KBM-7 (cell line): ENCODE data around the gene KRTAP13-2.
A peak's percentile ranks its signal among the peaks of the same experiment; 100 is the strongest.

Source experiments
- DNase-seq: peaks from one replicate; pipeline ENCODE4 v3.0.0-alpha.2; 2015
- in situ Hi-C: fragments of 300-500 bp; cut with MboI; formaldehyde crosslinking; loops from 2 replicates; pipeline ENCODE4 v1.14.3; 2020; ENCODE audit warnings: low sequenced_read_pairs, low pct_unique_long_range_greater_than_20kb, mixed read lengths

The KRTAP13-2 gene

GRCh38 chr21:30372139-30372770 is at the start of gene KRTAP13-2:
Gene KRTAP13-2, minus strand, starts transcription at chr21:30372271. Its CDS starts 58 bp downstream, at chr21:30372213.
- in situ Hi-C loops, result no loop called here
- no peak for DNase-seq

- in situ Hi-C loops, result no loop called here
- DNase-seq, result no peak
Measured at GRCh38 chr21:30415993-30416392, 43.9 kb upstream of the KRTAP13-2 start.

- in situ Hi-C loops, result no loop called here
- DNase-seq, result peak; percentile 63
Measured at GRCh38 chr21:30408782-30409494, 36.9 kb upstream of the KRTAP13-2 start.

GRCh38 chr21:30395731-30396130 is 23.7 kb upstream of the KRTAP13-2 start, which contains the start of gene KRTAP13-1:
Gene KRTAP13-1, plus strand, starts transcription at chr21:30396031. Its CDS starts 56 bp downstream, at chr21:30396087.
- in situ Hi-C loops, result no loop called here
- DNase-seq, result no peak

- in situ Hi-C loops, result no loop called here
- DNase-seq, result no peak
Measured at GRCh38 chr21:30391492-30392025, 19.5 kb upstream of the KRTAP13-2 start.

GRCh38 chr21:30382201-30382600 is 10.1 kb upstream of the KRTAP13-2 start:
- no peak for DNase-seq
- in situ Hi-C loops, result no loop called here

- in situ Hi-C loops, result no loop called here
- DNase-seq, result no peak
Measured at GRCh38 chr21:30355906-30356305, 16.2 kb downstream of the KRTAP13-2 start.

- in situ Hi-C loops, result no loop called here
- DNase-seq, result no peak
Measured at GRCh38 chr21:30354308-30355005, 17.6 kb downstream of the KRTAP13-2 start.

- in situ Hi-C loops, result no loop called here
- no peak for DNase-seq
Measured at GRCh38 chr21:30351534-30351933, 20.5 kb downstream of the KRTAP13-2 start.

GRCh38 chr21:30349572-30349971 is 22.5 kb downstream of the KRTAP13-2 start:
- DNase-seq, result no peak
- in situ Hi-C loops, result no loop called here

- no peak for DNase-seq
- in situ Hi-C loops, result no loop called here
Measured at GRCh38 chr21:30348506-30348905, 23.6 kb downstream of the KRTAP13-2 start, which contains the start of gene KRTAP23-1. Gene KRTAP23-1, minus strand, starts transcription at chr21:30348606. Its CDS starts 0 bp downstream, at chr21:30348606.

GRCh38 chr21:30345014-30345413 is 27.1 kb downstream of the KRTAP13-2 start:
- in situ Hi-C loops, result no loop called here
- no peak for DNase-seq

- in situ Hi-C loops, result no loop called here
- DNase-seq, result peak; percentile 34
Measured at GRCh38 chr21:30340714-30341573, 31.1 kb downstream of the KRTAP13-2 start.

GRCh38 chr21:30338717-30339116 is 33.4 kb downstream of the KRTAP13-2 start:
- in situ Hi-C loops, result no loop called here
- DNase-seq, result no peak

GRCh38 chr21:30337772-30338171 is 34.3 kb downstream of the KRTAP13-2 start:
- in situ Hi-C loops, result no loop called here

GRCh38 chr21:30337276-30337744 is 34.8 kb downstream of the KRTAP13-2 start, which contains the start of gene KRTAP27-1:
Gene KRTAP27-1, minus strand, starts transcription at chr21:30337694. Its CDS starts 26 bp downstream, at chr21:30337668.
- in situ Hi-C loops, result no loop called here
- DNase-seq, result no peak

More at GRCh38 chr21:30337772-30338171, 34.3 kb downstream of the KRTAP13-2 start:
- no peak for DNase-seq

GRCh38 chr21:30336596-30336995 is 35.5 kb downstream of the KRTAP13-2 start:
- in situ Hi-C loops, result no loop called here
- no peak for DNase-seq

GRCh38 chr21:30333736-30334135 is 38.3 kb downstream of the KRTAP13-2 start:
- in situ Hi-C loops, result no loop called here
- no peak for DNase-seq

- no peak for DNase-seq
- in situ Hi-C loops, result no loop called here
Measured at GRCh38 chr21:30332681-30333080, 39.4 kb downstream of the KRTAP13-2 start.
